ENCODE measurements around the gene GNA14.

GRCh38 chr9:77449240-77450084 lies 198.7 kb downstream of the GNA14 start:
- no peak for TF ChIP-seq GATA2 (IDR thresholded peaks at IDR 0.05; ENCODE audit: low read depth, low read length)
- TF ChIP-seq GATA3 (IDR thresholded peaks at IDR 0.05; ENCODE audit: low read depth, low read length): no peak

All from SH-SY5Y (cell line).